BLaER1 (cell line): ENCODE data around the gene ZBED1.

ENCODE experiments used
- H3K27ac ChIP-seq: shearing (Covaris generic); formaldehyde crosslinking; 2 replicates; pipeline ENCODE4 v1.8.1; 2022
- H3K27me3 ChIP-seq: shearing (Covaris generic); formaldehyde crosslinking; 2 replicates; pipeline ENCODE4 v1.8.1; 2022
- H3K36me3 ChIP-seq: shearing (Covaris generic); formaldehyde crosslinking; 2 replicates; pipeline ENCODE4 v1.8.1; 2022
- H3K4me1 ChIP-seq: shearing (Covaris generic); formaldehyde crosslinking; 2 replicates; pipeline ENCODE4 v1.8.1; 2022
- H3K4me2 ChIP-seq: shearing (Covaris generic); formaldehyde crosslinking; 2 replicates; pipeline ENCODE4 v1.8.1; 2022
- H3K4me3 ChIP-seq: shearing (Covaris generic); formaldehyde crosslinking; 2 replicates; pipeline ENCODE4 v1.8.1; 2022
- H3K9ac ChIP-seq: shearing (Covaris generic); formaldehyde crosslinking; 2 replicates; pipeline ENCODE4 v1.8.1; 2022
- H3K9me3 ChIP-seq: shearing (Covaris generic); formaldehyde crosslinking; 2 replicates; pipeline ENCODE4 v1.8.1; 2022
- H4K20me1 ChIP-seq: shearing (Covaris generic); formaldehyde crosslinking; 2 replicates; pipeline ENCODE4 v1.8.1; 2022
- Cebpa-rat ChIP-seq: shearing (Covaris generic); IDR thresholded peaks from 2 replicates; pipeline ENCODE4 v1.8.1; 2022

Gene ZBED1

GRCh38 chrX:2447484-2447883, 53.3 kb downstream of the ZBED1 start:
- Histone ChIP-seq H3K9me3 (peaks cover 50% of the 10 kb centered on the region), H3K4me3 (no peak overlapping the region), H4K20me1 (no peaks in the 10 kb centered on the region; the same call in 1 of the 2 replicates), H3K9ac (no peak overlapping the region), H3K27ac (no peak overlapping the region), H3K4me2 (no peak overlapping the region), H3K27me3 (no peaks in the 10 kb centered on the region), H3K36me3 (peaks cover 59% of the 10 kb centered on the region), H3K4me1 (peaks cover 32% of the 10 kb centered on the region)
- TF ChIP-seq Cebpa-rat, result no peak

DNA sequence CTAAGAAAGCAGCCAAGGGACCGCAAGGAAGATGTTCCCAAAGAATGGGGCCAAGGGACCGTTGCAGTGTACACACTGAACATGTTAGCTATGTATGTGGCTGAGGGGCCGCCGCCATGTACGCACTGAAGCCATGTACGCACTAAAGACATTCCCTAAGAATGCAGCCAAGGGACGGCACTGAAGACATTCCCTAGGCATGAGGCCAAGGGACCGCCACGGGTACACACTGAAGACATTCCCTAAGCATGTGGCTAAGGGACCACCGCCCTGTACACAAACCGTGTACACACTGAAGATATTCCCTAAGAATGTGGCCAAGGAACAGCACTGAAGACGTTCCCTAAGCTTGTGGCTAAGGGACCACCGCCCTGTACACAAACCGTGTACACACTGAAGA, 54.0 kb downstream of the ZBED1 start:
- Histone ChIP-seq H3K9me3 (peaks cover 44% of the 10 kb centered on the region), H3K4me2 (no peak overlapping the region), H3K36me3 (peaks cover 57% of the 10 kb centered on the region), H3K27ac (no peak overlapping the region), H3K27me3 (no peaks in the 10 kb centered on the region), H3K4me3 (no peak overlapping the region), H4K20me1 (no peaks in the 10 kb centered on the region; the same call in 1 of the 2 replicates), H3K9ac (no peak overlapping the region), H3K4me1 (peaks cover 28% of the 10 kb centered on the region)
- no peak for TF ChIP-seq Cebpa-rat

DNA sequence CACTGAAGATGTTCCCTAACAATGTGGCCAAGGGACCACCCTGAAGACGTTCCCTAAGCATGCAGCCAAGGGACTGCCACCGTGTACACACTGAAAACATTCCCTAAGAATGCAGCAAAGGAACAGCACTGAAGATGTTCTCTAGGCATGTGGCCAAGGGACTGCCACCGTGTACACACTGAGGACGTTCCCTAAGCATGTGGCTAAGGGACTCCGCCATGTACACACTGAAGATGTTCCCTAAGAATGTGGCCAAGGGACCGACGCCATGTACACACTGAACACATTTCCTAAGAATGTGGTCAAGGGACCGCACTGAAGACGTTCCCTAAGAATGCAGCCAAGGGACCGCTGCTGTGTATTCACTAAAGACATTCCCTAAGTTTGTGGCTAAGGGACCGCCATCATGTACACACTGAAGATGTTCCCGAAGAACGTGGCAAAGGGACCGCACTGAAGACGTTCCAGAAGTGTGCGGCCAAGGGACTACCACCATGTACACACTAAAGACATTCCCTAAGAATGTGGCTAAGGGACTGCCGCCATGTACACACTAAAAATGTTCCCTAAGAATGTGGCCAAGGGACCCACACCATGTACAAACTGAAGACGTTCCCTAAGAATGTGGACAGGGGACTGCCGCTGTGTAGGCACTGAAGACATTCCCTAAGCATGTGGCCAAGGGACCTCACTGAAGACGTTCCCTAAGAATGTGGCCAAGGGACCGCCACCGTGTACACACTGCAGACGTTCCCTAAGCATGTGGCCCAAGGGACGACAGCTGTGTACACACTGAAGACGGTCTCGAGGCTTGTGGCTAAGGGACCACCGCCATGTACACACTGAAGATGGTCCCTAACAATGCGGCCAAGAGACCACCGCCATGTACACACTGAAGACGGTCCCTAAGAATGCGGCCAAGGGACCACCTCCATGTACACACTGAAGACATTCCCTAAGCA, 54.8 kb downstream of the ZBED1 start:
- Histone ChIP-seq H3K9ac (no peak overlapping the region), H3K9me3 (peaks cover 53% of the 10 kb centered on the region), H3K36me3 (peaks cover 65% of the 10 kb centered on the region), H3K4me3 (no peak overlapping the region), H3K27me3 (no peaks in the 10 kb centered on the region), H3K4me2 (no peak overlapping the region), H3K4me1 (peaks cover 19% of the 10 kb centered on the region), H3K27ac (no peak overlapping the region), H4K20me1 (no peaks in the 10 kb centered on the region)
- TF ChIP-seq Cebpa-rat, result no peak

GRCh38 chrX:2442694-2443093, 58.1 kb downstream of the ZBED1 start:
- no peaks in the 10 kb centered on the region for H4K20me1 ChIP-seq
- H3K4me3 ChIP-seq, result no peak overlapping the region
- H3K9me3 ChIP-seq, result peaks cover 67% of the 10 kb centered on the region
- no peaks in the 10 kb centered on the region for H3K27me3 ChIP-seq
- no peaks in the 10 kb centered on the region for H3K4me1 ChIP-seq
- TF ChIP-seq Cebpa-rat, result no peak
- no peak overlapping the region for H3K27ac ChIP-seq
- H3K36me3 ChIP-seq, result peaks cover 91% of the 10 kb centered on the region
- no peak overlapping the region for H3K4me2 ChIP-seq
- no peak overlapping the region for H3K9ac ChIP-seq

GRCh38 chrX:2441466-2441865, 59.3 kb downstream of the ZBED1 start:
- Histone ChIP-seq H3K9ac (no peak overlapping the region), H3K9me3 (peaks cover 55% of the 10 kb centered on the region)
- TF ChIP-seq Cebpa-rat, result no peak

DNA sequence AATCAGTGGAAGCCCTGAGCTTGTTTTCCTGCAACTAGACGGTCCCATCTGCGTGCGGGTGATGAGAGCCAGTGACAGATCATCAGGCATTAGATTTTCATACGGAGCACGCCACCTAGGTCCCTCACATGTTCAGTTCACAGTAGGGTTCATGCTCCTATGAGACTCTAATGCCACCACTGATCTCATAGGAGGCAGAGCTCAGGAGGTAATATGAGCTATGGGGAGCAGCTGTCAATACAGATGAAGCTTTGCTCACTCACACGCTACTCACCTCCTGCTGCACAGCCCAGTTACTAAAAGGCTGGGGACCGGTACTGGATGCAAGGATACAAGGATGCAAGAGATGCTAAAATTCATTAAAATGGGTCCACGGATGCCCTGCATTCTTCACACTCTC, 61.2 kb downstream of the ZBED1 start:
- no peaks in the 10 kb centered on the region for H4K20me1 ChIP-seq
- H3K9me3 ChIP-seq, result peaks cover 39% of the 10 kb centered on the region
- H3K9ac ChIP-seq, result no peak overlapping the region
- peak overlapping the region; percentile 12; the same call in 1 of the 2 replicates for H3K4me3 ChIP-seq
- H3K36me3 ChIP-seq, result peaks cover 68% of the 10 kb centered on the region
- H3K4me2 ChIP-seq, result no peak overlapping the region
- H3K27ac ChIP-seq, result no peak overlapping the region
- no peak for TF ChIP-seq Cebpa-rat
- H3K4me1 ChIP-seq, result peaks cover 24% of the 10 kb centered on the region
- no peaks in the 10 kb centered on the region for H3K27me3 ChIP-seq

More at GRCh38 chrX:2441466-2441865, 59.3 kb downstream of the ZBED1 start:
- Histone ChIP-seq H4K20me1 (no peaks in the 10 kb centered on the region), H3K4me1 (peaks cover 6% of the 10 kb centered on the region), H3K27me3 (no peaks in the 10 kb centered on the region), H3K27ac (no peak overlapping the region), H3K4me3 (no peak overlapping the region), H3K4me2 (no peak overlapping the region), H3K36me3 (peaks cover 87% of the 10 kb centered on the region)
